IPS-18a (cell line): ENCODE results near the gene ITSN1.

ENCODE experiments used
- H3K27ac ChIP-seq: one replicate; pipeline ENCODE4 v1.5.1; 2013; ENCODE audit warnings: low read length
- H3K27me3 ChIP-seq: one replicate; pipeline ENCODE4 v1.6.1; 2013; ENCODE audit warnings: mild to moderate bottlenecking, low read length; ENCODE audit not compliant: control insufficient read depth, insufficient read depth
- H3K36me3 ChIP-seq: one replicate; pipeline ENCODE4 v1.6.1; 2013; ENCODE audit warnings: low read depth, low read length; ENCODE audit not compliant: control insufficient read depth
- H3K4me1 ChIP-seq: one replicate; pipeline ENCODE4 v1.6.1; 2013; ENCODE audit warnings: low read depth, low read length; ENCODE audit not compliant: control insufficient read depth
- H3K4me3 ChIP-seq: one replicate; pipeline ENCODE4 v1.5.1; 2013; ENCODE audit warnings: low read length
- H3K9ac ChIP-seq: one replicate; pipeline ENCODE4 v1.6.1; 2013; ENCODE audit warnings: mild to moderate bottlenecking, low read length, moderate library complexity
- H3K9me3 ChIP-seq: one replicate; pipeline ENCODE4 v1.6.1; 2013; ENCODE audit warnings: low read depth, low read length; ENCODE audit not compliant: control insufficient read depth

Gene ITSN1

DNA sequence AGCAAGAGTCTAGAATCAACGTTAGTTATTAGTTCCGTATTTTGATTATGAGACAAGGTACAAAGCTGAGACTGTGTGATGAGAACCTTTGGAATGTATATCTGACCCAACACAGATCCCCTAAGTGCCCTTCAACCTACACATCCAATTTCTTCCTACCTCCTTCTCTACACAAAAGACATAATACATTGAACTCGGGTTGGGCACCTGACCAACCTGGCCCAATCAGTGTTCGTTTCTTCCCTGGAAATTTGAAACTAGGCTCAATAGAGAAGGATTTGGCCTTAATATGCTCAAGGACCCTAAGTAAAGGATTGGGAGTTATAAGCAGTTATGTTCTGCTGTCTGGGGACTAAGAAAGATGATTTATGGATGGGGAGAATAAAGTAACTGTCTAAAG lies 12.1 kb downstream of the ITSN1 start:
- no peaks in the 10 kb centered on the region for H3K27me3 ChIP-seq
- H3K36me3 ChIP-seq: no peaks in the 10 kb centered on the region
- H3K4me3 ChIP-seq: no peak overlapping the region
- no peak overlapping the region for H3K27ac ChIP-seq
- no peaks in the 10 kb centered on the region for H3K9me3 ChIP-seq
- H3K4me1 ChIP-seq: peaks cover 45% of the 10 kb centered on the region
- H3K9ac ChIP-seq: no peak overlapping the region

DNA sequence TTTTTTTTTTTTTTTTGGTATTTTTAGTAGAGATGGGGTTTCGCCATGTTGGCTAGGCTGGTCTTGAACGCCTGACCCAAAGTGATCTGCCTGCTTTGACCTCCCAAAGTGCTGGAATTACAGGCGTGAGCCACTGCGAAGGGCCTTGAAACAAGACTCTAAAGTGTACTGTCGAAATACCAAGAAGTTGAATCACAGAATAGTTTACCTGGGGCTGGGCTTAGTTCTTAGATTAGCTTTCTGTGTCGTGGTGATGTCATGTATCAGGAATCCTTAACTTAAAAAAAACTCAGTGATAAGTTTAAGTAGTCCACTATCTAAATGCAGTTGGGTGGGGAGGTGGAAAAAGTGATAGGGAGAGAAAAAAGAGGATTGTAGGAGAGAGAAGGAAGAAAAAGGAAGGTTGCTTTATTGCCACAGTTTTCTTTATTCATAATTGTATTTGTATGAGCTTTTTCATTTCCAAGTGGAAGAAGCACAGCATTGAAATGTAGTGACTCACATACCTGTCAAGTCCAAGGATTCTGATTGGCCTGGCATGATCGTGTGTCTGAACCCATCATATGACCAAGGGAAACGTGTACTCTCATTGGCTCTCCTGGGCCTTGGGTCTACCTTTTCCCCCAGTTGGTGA lies 13.4 kb downstream of the ITSN1 start:
- no peaks in the 10 kb centered on the region for H3K9me3 ChIP-seq
- no peak overlapping the region for H3K9ac ChIP-seq
- no peak overlapping the region for H3K4me3 ChIP-seq
- no peaks in the 10 kb centered on the region for H3K27me3 ChIP-seq
- H3K4me1 ChIP-seq: peaks cover 42% of the 10 kb centered on the region
- H3K36me3 ChIP-seq: no peaks in the 10 kb centered on the region
- no peak overlapping the region for H3K27ac ChIP-seq

GRCh38 chr21:33657124-33657820 lies 15.0 kb downstream of the ITSN1 start:
- no peaks in the 10 kb centered on the region for H3K36me3 ChIP-seq
- H3K4me1 ChIP-seq: peaks cover 26% of the 10 kb centered on the region
- H3K27ac ChIP-seq: no peak overlapping the region
- H3K27me3 ChIP-seq: no peaks in the 10 kb centered on the region
- H3K4me3 ChIP-seq: no peak overlapping the region
- H3K9ac ChIP-seq: no peak overlapping the region
- H3K9me3 ChIP-seq: no peaks in the 10 kb centered on the region

GRCh38 chr21:33658919-33659567 lies 16.7 kb downstream of the ITSN1 start:
- H3K27ac ChIP-seq: no peak overlapping the region
- H3K4me1 ChIP-seq: peaks cover 26% of the 10 kb centered on the region
- no peak overlapping the region for H3K9ac ChIP-seq
- no peak overlapping the region for H3K4me3 ChIP-seq
- H3K36me3 ChIP-seq: no peaks in the 10 kb centered on the region
- no peaks in the 10 kb centered on the region for H3K27me3 ChIP-seq
- H3K9me3 ChIP-seq: no peaks in the 10 kb centered on the region

GRCh38 chr21:33659568-33659949 lies 17.3 kb downstream of the ITSN1 start:
- H3K36me3 ChIP-seq: no peaks in the 10 kb centered on the region
- no peak overlapping the region for H3K4me3 ChIP-seq
- H3K27ac ChIP-seq: no peak overlapping the region
- H3K9me3 ChIP-seq: no peaks in the 10 kb centered on the region
- H3K9ac ChIP-seq: no peak overlapping the region
- peaks cover 23% of the 10 kb centered on the region for H3K4me1 ChIP-seq
- no peaks in the 10 kb centered on the region for H3K27me3 ChIP-seq

- H3K9me3 ChIP-seq: no peaks in the 10 kb centered on the region
- H3K4me3 ChIP-seq: no peak overlapping the region
- no peak overlapping the region for H3K27ac ChIP-seq
- peaks cover 15% of the 10 kb centered on the region for H3K4me1 ChIP-seq
- no peaks in the 10 kb centered on the region for H3K27me3 ChIP-seq
- no peaks in the 10 kb centered on the region for H3K36me3 ChIP-seq
- H3K9ac ChIP-seq: no peak overlapping the region
These were observed 18.1 kb downstream of the ITSN1 start for GRCh38 chr21:33660406-33660805.

DNA sequence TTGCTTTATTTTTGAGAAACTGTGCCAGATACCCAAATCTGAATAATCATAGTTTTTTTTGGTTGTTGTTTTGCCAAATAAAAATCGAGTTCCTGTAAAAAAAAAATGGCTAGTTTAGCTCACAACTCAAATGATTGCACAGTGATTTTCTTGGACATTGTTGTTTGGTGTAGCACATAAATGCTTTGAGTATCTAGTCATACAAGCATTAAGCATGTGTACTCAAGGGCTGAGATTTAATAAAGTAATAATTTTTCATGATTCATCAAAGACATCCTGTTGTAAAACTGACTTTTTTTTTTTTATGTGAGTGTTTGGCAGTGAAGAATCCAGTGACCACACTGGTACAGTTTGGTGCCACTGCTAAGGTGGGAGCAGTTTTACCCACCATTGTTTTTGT lies 18.8 kb downstream of the ITSN1 start:
- Histone ChIP-seq H3K36me3 (no peaks in the 10 kb centered on the region), H3K27me3 (no peaks in the 10 kb centered on the region), H3K27ac (no peak overlapping the region), H3K4me1 (peaks cover 15% of the 10 kb centered on the region), H3K9ac (no peak overlapping the region), H3K4me3 (no peak overlapping the region), H3K9me3 (no peaks in the 10 kb centered on the region)

GRCh38 chr21:33662046-33662445 lies 19.7 kb downstream of the ITSN1 start:
- Histone ChIP-seq H3K4me3 (no peak overlapping the region), H3K36me3 (no peaks in the 10 kb centered on the region), H3K9me3 (no peaks in the 10 kb centered on the region), H3K4me1 (peaks cover 14% of the 10 kb centered on the region), H3K27me3 (no peaks in the 10 kb centered on the region), H3K27ac (no peak overlapping the region), H3K9ac (no peak overlapping the region)

- Histone ChIP-seq H3K36me3 (no peaks in the 10 kb centered on the region), H3K9me3 (no peaks in the 10 kb centered on the region), H3K4me3 (no peak overlapping the region), H3K4me1 (peaks cover 11% of the 10 kb centered on the region), H3K9ac (no peak overlapping the region), H3K27ac (no peak overlapping the region), H3K27me3 (no peaks in the 10 kb centered on the region)
These were observed 20.9 kb downstream of the ITSN1 start for GRCh38 chr21:33663241-33663640.

DNA sequence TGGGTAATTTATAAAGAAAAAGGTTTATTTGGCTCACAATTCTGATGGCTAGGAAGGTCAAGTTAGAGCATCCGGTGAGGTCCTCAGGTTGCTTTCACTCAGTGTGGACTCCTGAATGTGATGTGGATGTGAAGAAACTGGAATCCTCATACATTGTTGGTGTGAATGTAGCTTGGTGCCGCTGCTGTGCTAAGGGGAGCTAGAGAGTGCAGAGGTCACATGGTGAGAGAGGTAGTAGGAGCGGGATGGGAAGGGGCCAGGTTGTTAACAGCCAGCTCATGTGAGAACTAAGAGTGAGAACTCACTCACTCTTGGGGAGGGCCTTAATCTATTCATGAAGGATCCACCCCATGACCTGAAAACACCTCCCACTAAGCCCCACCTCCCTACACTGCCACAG lies 21.8 kb downstream of the ITSN1 start:
- H3K9me3 ChIP-seq: no peaks in the 10 kb centered on the region
- H3K4me1 ChIP-seq: peaks cover 2% of the 10 kb centered on the region
- no peak overlapping the region for H3K27ac ChIP-seq
- H3K36me3 ChIP-seq: no peaks in the 10 kb centered on the region
- H3K9ac ChIP-seq: no peak overlapping the region
- H3K27me3 ChIP-seq: no peaks in the 10 kb centered on the region
- no peak overlapping the region for H3K4me3 ChIP-seq

GRCh38 chr21:33666153-33666552 lies 23.9 kb downstream of the ITSN1 start:
- H3K4me3 ChIP-seq: no peak overlapping the region
- H3K36me3 ChIP-seq: no peaks in the 10 kb centered on the region
- no peak overlapping the region for H3K27ac ChIP-seq
- no peaks in the 10 kb centered on the region for H3K27me3 ChIP-seq
- peaks cover 4% of the 10 kb centered on the region for H3K4me1 ChIP-seq
- H3K9me3 ChIP-seq: no peaks in the 10 kb centered on the region
- H3K9ac ChIP-seq: no peak overlapping the region

GRCh38 chr21:33667636-33668035 lies 25.3 kb downstream of the ITSN1 start:
- Histone ChIP-seq H3K4me3 (no peak overlapping the region), H3K4me1 (peaks cover 4% of the 10 kb centered on the region), H3K36me3 (no peaks in the 10 kb centered on the region), H3K27ac (no peak overlapping the region), H3K9ac (no peak overlapping the region), H3K27me3 (no peaks in the 10 kb centered on the region), H3K9me3 (no peaks in the 10 kb centered on the region)
